Astrocyte of the spinal cord (primary cell): ENCODE measurements around the gene PCNT.

Source experiments
- DNase-seq: peaks from one replicate; pipeline ENCODE4 v3.0.0; 2011; ENCODE audit warnings: low read depth, low spot score
- H3K4me3 ChIP-seq: 2 replicates; pipeline ENCODE4 v1.5.1; 2011; ENCODE audit warnings: low read depth, mild to moderate bottlenecking, low read length, moderate library complexity
- CTCF ChIP-seq: IDR thresholded peaks from 2 replicates; pipeline ENCODE4 v1.5.1; 2012; ENCODE audit warnings: low read depth, mild to moderate bottlenecking, low read length, inconsistent platforms
- in situ Hi-C: cut with HindIII; loops from 2 replicates; pipeline ENCODE4 v1.10.0; 2017; ENCODE audit warnings: low sequenced_read_pairs

The PCNT gene

GRCh38 chr21:46392921-46393320, 69.0 kb downstream of the PCNT start:
- DNase-seq = peak; percentile 45
- no peak for TF ChIP-seq CTCF
- H3K4me3 ChIP-seq = no peak overlapping the region
- in situ Hi-C loops = no loop called here

- TF ChIP-seq CTCF = no peak
- no peak overlapping the region for H3K4me3 ChIP-seq
- in situ Hi-C loops = no loop called here
- no peak for DNase-seq
These were observed 69.5 kb downstream of the PCNT start for GRCh38 chr21:46393451-46393940.

- peak; percentile 70 for DNase-seq
- no peak overlapping the region for H3K4me3 ChIP-seq
- no peak for TF ChIP-seq CTCF
- in situ Hi-C loops = no loop called here
These were observed 70.1 kb downstream of the PCNT start for GRCh38 chr21:46393941-46394594.

GRCh38 chr21:46394595-46395104, 70.7 kb downstream of the PCNT start:
- in situ Hi-C loops = no loop called here
- no peak for DNase-seq
- no peak overlapping the region for H3K4me3 ChIP-seq
- no peak for TF ChIP-seq CTCF

- H3K4me3 ChIP-seq = no peak overlapping the region
- no peak for DNase-seq
- in situ Hi-C loops = no loop called here
- TF ChIP-seq CTCF = no peak
These were observed 73.4 kb downstream of the PCNT start for GRCh38 chr21:46397211-46397905.

- no peak overlapping the region for H3K4me3 ChIP-seq
- TF ChIP-seq CTCF = no peak
- in situ Hi-C loops = no loop called here
- DNase-seq = no peak
These were observed 74.0 kb downstream of the PCNT start for GRCh38 chr21:46397993-46398392.
